Hippocampal formation (tissue), 2 donors: Measurements from ENCODE around the gene FHOD1.

Source experiments
- DNase-seq, 2 donors: peaks; one replicate each; lab custom pipeline; 2025; lab: John Stamatoyannopoulos, UW

FHOD1 gene

DNA sequence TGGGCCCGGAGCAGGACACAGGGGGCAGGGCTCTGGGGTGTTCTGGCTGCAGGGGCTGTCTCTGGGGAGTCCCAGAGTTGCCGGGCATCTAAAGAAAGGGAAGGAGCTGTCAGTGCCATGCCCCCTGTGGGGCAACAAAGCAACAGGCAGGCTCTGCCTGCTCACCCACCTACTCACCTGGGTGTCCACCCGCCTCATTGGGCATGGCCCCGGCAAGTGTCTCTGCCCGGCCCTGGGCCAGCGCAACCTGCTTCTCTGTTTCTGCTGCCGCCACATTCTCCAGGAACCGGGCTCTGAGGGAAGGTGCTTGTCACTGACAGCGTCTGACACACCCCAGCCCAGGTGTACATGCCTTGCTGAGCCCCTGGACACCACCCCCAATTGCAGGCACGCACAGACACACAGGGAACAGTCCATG is 13.1 kb downstream of the FHOD1 start:
- no peak for DNase-seq

DNA sequence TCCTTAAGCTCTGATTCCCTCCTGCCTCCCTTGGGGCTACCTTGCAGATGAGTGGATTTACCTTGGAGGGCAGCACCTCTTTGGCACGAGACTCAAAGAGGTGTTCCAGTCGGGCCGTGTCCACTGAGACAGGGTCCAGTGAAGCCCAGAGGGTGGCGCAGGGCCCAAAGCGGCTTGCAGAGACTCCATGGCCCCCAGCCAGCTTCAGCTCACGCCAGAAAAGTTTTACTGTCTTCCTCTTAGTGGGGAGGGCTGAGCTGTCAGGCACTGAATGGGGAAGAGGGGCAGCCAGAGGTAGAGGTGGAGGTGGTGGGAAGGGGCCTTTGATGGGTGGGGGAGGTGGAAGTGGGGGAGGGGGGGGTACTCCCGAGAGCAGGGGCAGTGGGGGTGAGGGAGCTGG is 13.7 kb downstream of the FHOD1 start:
- no peak for DNase-seq

DNA sequence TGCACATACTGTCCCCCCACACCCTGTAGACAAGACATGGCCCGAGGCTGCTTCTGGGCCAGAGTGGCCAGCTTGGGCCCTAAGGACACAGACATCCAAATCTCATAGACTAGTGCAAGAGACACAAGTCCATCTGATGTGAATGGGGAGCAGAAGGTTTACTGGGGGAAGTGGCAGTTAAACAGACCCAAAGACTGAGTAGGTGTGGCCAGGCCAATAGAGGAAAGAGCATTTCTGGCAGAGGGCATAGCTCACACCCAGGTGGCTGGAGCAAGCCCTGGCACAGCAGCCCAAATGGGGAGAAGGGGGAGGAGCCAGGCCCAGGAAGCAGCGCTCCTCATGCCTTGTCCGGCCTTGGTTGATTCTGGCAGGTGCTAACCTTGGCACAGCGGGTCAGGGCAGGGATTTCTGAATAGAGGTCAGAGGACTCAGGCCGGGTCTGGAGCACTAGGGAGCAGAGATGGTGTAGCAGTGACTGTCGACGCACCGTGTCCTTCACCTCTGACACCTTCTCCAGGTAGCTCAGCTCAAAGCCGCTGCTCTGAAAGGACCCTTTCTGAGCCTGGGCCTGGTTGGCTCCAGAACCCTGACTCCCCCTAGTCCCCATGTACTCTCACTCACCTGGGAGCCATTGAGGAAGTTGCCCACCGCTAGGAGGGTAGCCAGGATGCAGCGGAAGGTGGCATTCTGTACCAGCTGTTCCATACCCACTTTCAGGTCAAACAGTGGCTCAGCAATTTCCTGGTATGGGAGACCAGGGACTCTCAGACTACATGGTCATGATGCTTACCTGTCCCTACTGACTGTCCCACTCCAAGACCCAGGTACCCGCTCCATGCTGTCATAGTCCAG is 16.2 kb downstream of the FHOD1 start:
- no peak for DNase-seq

DNA sequence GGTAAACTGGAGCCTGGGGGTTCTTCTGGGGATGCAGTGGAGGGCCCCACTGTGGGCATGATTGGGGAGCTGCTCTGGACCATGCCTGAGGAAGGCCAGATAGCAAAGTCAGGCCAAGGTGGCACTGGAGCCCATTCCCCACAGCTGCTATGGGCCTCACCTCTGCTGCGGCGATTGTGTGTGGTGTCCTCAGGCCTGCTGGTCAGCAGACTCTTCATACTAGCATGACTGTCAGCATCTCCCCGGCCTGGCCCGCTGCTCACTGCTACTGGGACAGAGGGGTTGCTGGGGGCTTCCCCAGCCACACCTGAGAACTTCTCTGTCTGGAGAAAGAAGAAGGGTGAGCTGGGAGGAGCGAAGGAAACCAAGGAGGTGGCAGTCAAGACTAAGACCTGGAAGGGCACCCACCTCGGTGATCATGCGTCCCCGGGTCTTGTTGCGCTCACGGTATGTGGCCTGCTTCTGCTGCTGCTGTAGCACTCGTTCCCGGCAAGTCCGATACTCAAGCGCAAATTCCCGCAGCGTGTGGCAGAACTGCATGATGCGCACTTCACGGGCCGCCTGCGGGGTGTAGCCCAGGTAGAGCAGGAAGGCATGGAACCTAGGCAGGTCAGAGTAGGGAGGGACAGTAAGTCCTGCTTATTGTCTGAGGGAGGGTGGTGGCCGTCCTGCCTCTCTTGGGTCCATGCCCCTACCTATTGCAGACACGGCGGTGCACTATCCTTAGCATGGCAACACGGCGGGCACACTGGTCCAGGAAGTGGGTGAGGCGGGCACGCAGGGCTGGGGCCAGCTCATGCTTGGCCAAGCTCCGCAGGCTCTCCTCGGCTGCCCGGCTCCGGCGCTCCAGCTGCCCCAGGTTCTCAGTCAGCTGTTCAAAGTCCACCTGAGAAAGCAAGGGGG is 17.1 kb downstream of the FHOD1 start:
- no peak for DNase-seq

DNA sequence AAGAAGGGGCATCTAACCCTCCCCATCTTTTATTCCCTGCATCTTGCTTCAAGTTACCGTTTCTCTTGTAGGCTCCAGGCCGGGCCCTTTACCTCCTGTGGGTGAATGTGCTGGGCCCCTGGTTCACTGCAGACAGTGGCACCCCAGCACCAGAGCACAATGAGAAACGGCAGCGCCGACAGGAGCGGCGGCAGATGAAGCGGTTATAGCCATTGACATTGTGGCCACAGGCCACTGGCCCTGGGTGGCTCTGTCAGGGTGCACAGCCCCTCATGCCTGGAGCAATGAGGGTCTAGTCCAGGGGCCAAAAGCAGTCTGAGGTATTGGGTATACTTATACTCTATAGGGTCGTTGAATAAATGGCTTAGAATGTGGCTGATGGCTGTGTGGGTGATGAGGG is 18.4 kb downstream of the FHOD1 start:
- DNase-seq, result no peak

DNA sequence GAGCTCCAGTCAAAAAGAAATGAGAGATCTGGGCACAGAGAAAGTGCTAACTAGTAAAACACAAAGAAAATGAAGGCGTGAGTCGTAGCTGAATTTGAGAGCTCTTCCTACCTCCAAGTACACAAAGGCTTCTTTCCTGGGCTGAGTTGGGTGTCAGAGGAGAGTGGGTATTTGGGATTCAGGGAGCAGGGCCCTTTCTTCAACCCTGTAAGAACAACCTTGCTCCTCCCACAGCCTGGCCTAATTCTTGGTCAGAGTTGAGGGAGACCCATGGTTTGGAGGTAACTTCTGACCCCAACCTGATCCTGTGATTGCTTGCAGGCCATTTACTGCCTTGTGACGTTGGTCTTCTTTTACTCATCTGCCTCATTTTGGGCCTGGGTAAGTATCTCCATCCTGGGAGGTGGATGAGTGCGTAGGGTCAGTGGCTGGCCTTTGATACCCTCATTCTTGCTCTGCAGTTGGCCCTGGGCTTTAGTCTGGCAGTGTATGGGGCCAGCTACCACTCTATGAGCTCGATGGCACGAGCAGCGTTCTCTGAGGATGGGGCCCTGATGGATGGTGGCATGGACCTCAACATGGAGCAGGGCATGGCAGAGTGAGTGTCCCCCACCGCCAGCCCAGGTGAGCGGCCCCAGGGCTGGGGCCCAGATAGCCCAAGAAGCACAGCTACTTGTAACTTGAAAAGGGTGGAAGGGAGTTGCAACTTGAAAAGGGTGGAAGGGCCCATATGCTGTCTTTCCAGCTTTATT is 19.1 kb downstream of the FHOD1 start:
- DNase-seq, result no peak

DNA sequence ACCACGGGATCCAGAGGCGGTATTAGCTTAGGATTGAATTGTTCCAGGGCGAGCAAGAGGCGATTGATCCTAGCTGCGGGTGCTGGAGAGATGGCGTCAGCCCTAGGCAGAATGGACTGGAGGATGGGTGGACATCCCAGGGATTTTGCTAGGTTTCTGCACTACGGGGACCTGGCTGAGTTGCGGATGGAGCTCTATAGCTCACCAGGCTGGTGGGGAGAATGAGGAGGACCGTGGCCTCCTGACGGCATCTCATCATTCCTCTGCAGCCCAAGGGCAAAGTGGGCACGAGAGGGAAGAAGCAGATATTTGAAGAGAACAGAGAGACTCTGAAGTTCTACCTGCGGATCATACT is 19.7 kb downstream of the FHOD1 start:
- DNase-seq, result no peak

DNA sequence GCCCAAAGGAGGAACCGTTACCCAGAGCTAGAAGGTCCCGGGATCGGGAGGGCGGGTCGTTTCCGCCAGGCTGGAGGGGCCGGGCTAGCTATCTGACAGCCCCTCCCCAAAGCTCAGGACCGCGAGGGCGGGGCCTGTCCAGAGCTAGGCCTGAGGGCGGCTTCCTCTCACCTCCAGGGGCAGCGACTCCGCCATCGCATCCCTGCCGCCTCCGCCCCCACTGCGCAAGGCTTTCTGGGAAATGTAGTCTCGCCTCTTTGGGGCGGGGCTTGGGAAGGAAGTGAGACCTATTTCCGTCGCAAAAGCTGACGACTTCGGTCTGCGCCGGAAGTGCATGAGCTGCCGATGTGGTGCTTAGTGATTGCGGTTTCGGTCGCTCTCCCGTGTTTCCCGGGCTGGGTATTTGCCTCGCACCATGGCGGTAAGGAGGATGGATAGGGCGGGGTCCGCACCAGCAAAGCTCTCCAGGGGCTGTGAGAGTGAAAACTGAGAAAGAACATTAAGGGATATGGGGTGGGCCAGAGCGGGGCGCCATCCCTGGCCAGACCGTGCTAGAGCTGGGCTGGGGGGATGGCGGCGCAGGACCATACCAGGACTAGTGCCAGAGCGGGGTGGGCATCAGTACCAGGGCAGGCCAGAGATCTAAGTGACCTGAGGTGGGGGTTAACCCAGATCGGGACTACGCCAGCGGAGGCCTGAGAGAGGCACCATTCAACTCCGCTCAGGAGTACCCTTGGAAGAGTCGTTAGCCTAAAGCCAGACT is 20.3 kb downstream of the FHOD1 start, which contains the start of gene TMEM208:
Gene TMEM208, plus strand, starts transcription at position 327 of the 763 bp plus-strand sequence. Its CDS starts 89 bp downstream, at position 416.
- peak; percentile 92 to 93 for DNase-seq

DNA sequence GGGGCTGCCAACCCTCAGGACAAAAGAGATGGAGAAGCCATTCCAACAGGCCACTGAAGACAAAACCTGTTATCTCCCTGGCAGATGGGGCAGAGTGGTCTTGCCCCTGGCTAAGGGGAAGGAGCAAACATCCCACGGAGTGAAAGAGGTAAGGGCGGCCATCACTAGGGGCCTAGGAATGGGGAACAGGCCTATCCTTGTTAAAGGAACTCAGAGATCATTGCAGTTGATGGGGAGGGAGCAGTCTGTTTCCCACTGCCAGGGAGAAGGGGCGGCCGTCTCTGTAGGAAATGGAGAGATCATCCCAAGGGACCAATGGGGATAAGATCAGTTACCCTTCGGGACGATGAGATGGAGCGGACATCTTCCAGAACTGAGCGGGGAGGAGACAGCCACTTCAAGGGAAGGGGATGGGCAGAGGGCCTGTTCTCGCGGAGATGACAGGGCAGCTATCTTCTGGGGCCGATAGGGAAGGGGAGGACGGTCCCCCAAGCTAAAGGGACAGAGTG is 20.9 kb downstream of the FHOD1 start:
- no peak for DNase-seq

DNA sequence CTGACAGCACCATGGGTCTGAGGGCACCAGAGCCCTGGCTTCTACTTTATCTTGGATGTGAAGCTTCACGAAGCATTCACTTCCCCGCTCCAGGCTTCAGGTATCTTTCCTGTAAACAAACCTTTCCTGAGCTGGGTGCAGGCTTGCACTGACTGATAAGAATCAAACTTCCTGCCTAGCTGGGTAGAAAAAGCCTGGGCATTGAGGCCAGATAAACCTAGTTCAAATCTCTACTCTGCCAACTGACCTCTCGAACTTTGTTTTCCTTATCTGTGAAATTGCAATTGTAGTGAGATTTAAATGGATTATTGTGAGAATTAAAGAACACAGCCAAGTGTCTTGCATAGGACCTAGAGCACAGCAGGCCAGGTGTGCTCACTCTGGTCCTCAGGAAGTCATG is 23.3 kb downstream of the FHOD1 start:
- no peak for DNase-seq

DNA sequence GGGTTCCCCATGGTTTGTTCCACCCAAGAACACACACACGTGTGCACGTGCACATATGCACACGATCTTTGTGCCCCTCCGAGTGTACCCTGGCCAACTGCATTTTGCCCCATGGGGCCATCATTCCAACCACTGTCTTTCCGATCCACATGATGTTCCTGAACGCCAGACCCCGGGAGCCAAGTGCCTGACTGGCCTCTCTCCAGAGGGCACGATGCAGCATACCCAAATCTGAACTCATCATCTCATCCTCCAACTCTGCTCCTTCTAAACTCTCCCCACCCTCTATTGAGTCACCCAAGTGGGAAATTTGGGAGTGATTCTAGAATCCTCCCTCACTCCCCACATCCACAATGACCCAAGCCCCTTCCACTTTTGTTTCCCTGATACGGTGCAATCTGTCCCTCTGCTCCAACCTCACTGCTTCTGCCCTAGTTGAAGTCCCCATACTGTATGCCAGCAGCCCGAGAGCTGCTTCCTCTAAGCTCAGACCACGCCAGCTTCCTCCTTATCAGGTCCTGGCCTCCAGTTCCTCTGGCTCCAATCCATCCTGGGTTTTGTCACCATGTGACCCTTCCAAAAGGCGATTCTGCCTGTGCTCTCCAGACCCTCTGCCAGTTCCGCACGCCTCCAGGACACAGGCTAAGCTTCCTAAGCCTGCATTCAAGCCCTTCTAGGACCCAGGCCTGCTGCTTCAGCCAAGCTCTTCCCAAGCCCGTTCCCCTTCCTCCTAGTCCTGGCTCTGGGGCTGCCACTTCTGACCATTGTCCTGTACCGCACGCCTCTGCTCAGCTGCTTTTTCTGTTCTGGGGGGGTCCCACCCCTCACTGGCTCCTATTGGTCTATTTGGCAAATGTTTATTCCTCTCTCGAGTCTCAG is 30.4 kb downstream of the FHOD1 start:
- no peak for DNase-seq

DNA sequence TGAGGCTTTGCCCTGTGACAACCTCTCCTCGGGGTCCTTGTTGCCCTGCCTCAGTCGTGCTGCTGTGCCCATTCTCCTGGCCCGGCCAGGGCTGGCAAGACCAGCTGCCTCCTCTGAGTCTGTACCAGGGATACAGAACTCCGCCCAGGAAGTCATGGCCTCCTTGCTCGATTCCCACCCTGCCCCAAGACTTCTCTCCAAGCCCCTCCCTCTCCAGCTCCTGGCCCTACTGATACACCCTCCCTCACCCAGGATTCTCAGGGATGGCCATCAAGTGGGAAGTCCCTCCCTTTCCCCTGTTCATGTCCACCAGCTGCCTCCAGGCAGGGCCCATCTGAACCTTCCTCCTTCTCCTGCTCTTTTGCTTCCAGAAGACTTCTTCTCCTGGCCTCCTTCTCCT is 31.6 kb downstream of the FHOD1 start:
- no peak for DNase-seq

DNA sequence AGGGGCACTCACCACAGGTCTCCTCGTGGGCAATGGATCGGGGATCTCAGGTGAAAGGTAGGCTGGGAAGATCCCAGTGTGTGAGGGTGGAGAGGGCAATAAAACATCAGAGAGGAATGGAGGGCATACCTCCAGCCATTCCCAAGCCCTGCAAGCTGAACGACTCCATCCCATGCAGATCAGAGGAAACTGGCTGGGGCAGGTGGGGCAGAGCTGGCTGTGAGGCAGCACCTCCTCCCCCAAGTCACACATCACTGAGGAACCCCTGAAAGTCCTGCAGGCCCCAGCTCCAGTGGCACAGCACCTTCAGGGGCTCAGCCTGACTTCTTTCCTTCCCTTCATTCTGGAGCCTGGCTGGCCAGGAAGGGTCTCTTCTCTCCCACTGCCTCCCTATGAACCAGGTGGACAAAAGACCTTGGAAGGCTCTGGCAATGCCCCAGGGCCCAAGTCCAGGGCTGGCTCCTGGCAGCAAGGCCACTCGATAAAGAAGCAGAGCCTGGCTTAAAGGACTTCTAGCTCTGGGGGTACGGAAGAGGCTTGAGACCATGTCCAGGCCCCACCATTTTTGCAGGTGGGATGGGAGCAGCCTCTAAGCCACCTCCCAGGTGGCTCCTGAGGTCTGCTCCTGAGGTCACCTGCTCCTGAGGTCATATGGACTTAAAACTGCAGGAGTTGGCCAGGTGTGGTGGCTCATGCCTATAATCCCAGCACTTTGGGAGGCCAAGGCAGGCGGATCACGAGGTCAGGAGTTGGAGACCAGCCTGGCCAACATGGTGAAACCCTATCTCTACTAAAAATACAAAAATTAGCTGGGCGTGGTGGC is 33.9 kb downstream of the FHOD1 start:
- DNase-seq, result no peak

DNA sequence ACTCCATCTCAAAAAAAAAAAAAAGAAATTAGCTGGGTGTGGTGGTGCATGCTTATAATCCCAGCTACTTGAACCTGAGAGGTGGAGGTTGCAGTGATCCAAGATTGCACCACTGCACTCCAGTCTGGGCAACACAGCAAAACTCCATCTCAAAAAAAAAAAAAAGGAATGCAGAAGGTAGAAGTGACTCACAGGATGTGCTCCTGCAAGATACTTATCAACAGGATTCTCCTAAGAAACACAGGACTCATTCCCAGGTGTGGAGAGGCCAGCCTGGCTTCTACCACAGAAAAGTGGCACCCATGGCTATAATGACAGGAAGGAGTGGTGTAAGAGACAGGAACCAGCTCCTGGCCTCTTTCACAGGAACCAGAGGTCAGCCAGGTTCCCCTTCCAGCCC is 34.5 kb downstream of the FHOD1 start:
- no peak for DNase-seq

DNA sequence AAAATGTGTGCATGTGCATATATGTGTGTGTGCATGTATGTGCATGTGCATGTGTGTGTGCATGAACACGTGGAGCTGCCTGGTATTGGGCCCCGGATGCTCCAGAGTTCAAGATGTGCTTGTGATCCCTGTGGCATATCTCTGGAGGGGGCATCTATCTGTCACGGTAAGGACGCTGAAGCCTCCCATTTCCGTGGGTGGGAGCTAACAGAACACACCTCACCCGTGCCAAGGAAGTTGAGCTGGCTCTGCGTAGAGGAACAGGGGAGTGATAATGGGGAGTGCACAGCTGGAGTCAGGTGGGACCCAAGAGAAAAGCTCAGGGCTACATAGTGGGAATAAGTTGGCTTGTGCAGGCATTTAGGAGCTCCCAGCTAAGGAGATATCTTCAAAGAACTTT is 35.6 kb downstream of the FHOD1 start:
- no peak for DNase-seq

DNA sequence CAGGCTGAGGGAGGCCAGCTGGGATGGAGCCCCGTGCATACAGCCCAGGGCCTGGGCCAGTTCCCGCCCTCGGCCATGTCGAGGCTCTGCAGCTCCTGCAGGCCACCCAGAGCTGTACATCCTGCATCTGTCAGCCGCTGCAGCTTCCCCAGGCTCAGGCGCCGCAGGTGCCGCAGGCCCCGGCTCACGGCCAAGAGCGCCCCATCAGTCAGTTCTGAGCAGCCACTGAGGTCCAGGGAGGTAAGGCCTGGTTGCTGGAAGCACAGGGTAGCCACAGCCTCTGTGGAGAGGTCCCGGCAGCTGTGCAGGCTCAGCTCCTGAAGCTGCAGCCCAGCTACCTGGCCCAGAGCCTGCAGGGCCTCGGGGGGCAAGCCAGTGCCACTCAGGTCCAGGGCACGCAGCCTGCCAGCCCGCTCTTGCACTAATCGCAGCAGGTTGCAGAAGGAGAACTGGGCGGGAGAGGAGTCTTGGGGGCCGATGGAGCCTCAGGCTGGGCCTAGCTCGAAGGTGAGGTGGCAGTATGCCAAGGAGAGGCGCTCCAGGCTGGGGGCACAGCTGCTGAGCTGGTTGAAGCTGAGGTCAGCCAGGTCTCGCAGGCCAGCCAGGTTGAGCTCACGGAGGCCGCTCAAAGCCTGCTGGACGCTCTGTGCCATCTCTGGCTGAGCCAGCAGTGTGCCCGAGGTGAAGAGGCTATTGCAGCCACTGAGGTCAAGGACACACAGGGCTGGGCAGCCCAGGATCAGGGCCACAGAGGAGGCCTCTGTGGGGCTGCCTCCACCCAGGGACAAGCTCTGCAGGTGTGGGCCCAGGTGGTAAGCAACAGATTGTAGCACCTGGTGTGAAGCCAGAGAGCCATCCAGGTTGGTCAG is 37.0 kb downstream of the FHOD1 start:
- DNase-seq, result no peak

DNA sequence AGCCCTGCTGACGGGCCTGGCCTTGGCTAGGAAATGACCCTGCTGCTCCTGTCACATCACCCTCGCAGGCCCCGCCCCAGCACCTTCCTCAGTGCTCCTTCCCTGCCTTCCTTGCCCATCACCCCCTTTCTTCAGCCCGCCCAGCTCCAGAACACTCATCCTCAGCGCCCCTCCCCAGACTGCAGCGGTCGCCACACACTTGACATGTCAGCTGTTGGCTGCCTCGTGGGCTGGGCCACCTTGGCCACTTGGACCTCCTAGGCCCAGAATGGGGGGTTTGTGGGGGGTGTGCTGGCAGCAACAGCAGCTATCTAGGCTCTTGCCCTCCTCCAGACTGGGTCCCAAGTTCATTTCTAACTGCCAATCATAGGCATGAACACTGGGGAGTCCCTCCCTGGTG is 37.7 kb downstream of the FHOD1 start:
- no peak for DNase-seq

DNA sequence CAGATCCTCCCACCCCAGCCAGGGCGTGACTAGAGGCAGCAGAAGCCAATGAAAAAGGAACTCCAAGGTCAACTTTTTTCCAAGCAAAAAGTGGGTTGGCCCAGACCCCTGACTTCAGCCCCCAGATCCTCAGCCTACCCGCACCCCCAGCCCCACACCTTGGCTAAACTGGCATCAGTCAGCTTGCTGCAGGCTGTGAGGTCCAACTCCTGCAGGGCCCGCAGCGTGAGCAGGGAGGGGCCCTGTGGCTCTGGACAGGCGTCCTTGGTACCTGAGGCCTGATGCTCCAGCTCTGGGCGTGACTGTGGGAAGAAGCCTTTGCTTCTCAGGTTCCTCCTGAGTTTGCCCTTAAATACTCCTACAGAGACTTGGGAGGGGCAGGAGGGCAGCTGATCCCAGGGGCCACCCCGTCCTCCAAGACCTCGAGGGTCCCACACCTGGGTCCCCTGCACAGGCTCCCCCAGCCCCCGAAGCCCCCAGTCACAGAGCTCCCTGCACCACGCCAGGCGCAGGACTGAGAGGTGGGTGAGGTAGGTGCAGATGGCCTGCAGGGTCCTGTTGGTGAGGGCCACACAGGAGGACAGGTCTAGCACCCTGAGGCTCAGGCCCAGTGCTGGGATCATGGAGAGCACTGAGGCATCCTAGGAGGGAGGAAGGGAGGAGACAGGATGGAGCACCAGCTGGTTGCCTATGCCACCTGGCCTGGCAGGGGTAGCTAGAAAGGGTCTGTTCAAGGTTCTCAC is 39.0 kb downstream of the FHOD1 start:
- no peak for DNase-seq
